HG02981 (cell line): ENCODE data around the gene DUS1L.

ENCODE experiments used
- ATAC-seq: cut with Tn5 transposase; IDR thresholded peaks from one replicate; pipeline ENCODE4 v1.9.1; 2021; ENCODE audit warnings: mild to moderate bottlenecking, moderate library complexity; ENCODE audit not compliant: unreplicated experiment

The DUS1L gene

GRCh38 chr17:82088838-82089722 lies 23.5 kb upstream of the DUS1L start:
- no peak for ATAC-seq

- no peak for ATAC-seq
These were observed 22.6 kb upstream of the DUS1L start for GRCh38 chr17:82087961-82088837.

- no peak for ATAC-seq
These were observed 21.6 kb upstream of the DUS1L start for GRCh38 chr17:82086941-82087906.

GRCh38 chr17:82085931-82086764 lies 20.5 kb upstream of the DUS1L start:
- ATAC-seq: no peak

GRCh38 chr17:82085031-82085861 lies 19.6 kb upstream of the DUS1L start:
- ATAC-seq: no peak

GRCh38 chr17:82084373-82085030 lies 18.9 kb upstream of the DUS1L start:
- no peak for ATAC-seq

- ATAC-seq: no peak
These were observed 18.1 kb upstream of the DUS1L start for GRCh38 chr17:82083533-82084359.

- no peak for ATAC-seq
These were observed 17.4 kb upstream of the DUS1L start for GRCh38 chr17:82083009-82083408.

GRCh38 chr17:82082456-82082855 lies 16.9 kb upstream of the DUS1L start:
- no peak for ATAC-seq

- ATAC-seq: no peak
These were observed 16.4 kb upstream of the DUS1L start for GRCh38 chr17:82081966-82082365.

GRCh38 chr17:82081546-82081945 lies 15.9 kb upstream of the DUS1L start:
- no peak for ATAC-seq

GRCh38 chr17:82080789-82081464 lies 15.3 kb upstream of the DUS1L start:
- ATAC-seq: no peak

- ATAC-seq: no peak
These were observed 14.6 kb upstream of the DUS1L start for GRCh38 chr17:82080048-82080788.

- no peak for ATAC-seq
These were observed 13.5 kb upstream of the DUS1L start for GRCh38 chr17:82079001-82079677.

GRCh38 chr17:82078433-82078832 lies 12.8 kb upstream of the DUS1L start:
- ATAC-seq: no peak
